GM21825 (cell line): Measurements from ENCODE around the gene SLC12A1.

ENCODE experiments used
- ATAC-seq: cut with Tn5 transposase; IDR thresholded peaks from one replicate; pipeline ENCODE4 v1.9.1; 2021; ENCODE audit warnings: mild to moderate bottlenecking, moderate library complexity; ENCODE audit not compliant: unreplicated experiment

SLC12A1 gene

GRCh38 chr15:48343865-48344264, 137.8 kb downstream of the SLC12A1 start:
- ATAC-seq: no peak

GRCh38 chr15:48345516-48345915, 139.4 kb downstream of the SLC12A1 start:
- no peak for ATAC-seq

GRCh38 chr15:48352474-48353072, 146.5 kb downstream of the SLC12A1 start:
- ATAC-seq: no peak
